HG03025 (cell line): Measurements from ENCODE around the gene NDUFS6.
"Not testable (repeated sequence)": the region's sequence is repeated elsewhere in the genome, so short reads cannot be mapped to it uniquely, and the experiment has no call there.

Source experiments
- ATAC-seq: cut with Tn5 transposase; IDR thresholded peaks from one replicate; pipeline ENCODE4 v1.9.1; 2021; ENCODE audit warnings: mild to moderate bottlenecking, moderate library complexity; ENCODE audit not compliant: unreplicated experiment, low FRiP score

NDUFS6 gene

GRCh38 chr5:1795931-1796330 is 5.3 kb upstream of the NDUFS6 start:
- no peak for ATAC-seq

DNA sequence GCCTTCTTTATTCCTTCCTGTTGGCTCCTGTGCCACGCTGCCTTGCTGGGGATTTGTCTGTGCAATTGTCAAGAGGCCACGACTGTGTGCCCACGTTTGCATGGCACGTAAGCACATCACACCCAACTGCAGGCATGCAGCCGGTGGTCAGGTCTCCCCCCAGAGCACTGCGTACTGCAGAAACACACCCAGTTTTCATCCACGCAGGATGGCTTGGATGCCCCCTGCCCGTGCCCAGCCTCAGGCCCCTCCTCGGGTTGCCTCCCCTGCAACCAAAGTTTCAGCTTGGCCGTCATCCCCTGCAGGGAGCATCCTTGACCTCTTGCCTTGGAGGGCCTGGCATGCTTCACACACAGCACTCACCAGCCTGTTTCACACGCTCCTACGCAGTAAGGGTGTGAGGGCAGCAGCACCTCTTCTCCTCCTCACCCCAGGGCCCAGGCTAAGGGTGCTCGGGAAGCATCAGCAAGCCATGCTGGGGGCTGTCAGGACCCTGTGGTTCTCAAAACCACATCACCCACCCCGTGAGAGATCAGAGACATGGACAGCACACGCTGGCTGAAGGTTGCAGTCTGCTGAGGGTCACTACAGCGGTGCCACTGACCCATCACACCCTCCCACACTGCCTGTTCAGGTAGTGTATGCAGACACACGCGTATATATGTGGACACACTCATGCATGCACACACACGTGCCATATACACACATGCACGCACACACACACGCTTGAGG is 4.7 kb upstream of the NDUFS6 start:
- no peak for ATAC-seq

- no peak for ATAC-seq
Measured at GRCh38 chr5:1797103-1797800, 4.0 kb upstream of the NDUFS6 start.

DNA sequence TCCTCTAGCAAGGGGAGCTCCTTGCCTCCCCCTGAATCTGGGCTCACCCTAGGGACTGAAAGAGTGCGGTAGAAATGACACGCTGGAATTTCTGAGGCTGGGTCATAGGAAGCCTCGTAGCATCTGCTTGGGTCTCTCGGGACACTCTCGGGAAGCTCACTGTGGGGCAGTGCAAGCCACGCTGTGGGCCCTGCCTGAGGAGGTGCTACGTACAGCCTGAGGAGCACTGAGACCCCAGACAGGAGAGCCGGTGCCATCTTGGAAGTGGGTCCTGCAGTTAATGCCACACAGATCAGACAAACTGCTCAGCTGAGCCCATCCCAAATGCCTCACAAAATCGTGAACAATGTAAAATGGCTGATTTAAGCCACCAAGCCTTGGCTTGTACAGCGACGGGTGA is 3.4 kb upstream of the NDUFS6 start:
- no peak for ATAC-seq

GRCh38 chr5:1798589-1798988 is 2.6 kb upstream of the NDUFS6 start:
- ATAC-seq, result not testable (repeated sequence)

DNA sequence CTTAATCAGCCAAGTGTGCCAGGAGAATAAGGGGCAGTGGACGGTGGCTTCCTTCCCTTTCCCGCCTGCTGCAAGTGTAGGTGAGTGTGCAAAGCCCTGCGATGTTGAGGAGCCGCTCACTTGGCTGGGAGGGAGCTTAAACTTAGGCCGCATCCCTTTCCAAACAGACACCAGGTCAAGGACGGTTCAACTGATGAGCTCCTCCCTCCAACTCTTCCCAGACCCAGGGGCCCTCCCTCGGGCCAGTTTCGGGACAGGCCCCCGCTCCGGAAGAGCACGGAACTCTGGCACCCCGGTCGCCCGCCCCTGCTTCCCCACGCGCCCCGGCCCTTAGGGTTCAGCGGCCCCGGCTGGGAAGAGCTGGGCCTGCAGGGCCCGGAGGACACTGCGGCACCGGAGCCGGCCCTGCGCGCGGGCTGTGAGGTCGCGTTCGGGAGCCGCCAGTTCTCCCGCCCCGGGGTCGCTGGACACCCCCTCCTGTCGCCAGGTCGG is 2.1 kb upstream of the NDUFS6 start:
- ATAC-seq, result peak; percentile 18

DNA sequence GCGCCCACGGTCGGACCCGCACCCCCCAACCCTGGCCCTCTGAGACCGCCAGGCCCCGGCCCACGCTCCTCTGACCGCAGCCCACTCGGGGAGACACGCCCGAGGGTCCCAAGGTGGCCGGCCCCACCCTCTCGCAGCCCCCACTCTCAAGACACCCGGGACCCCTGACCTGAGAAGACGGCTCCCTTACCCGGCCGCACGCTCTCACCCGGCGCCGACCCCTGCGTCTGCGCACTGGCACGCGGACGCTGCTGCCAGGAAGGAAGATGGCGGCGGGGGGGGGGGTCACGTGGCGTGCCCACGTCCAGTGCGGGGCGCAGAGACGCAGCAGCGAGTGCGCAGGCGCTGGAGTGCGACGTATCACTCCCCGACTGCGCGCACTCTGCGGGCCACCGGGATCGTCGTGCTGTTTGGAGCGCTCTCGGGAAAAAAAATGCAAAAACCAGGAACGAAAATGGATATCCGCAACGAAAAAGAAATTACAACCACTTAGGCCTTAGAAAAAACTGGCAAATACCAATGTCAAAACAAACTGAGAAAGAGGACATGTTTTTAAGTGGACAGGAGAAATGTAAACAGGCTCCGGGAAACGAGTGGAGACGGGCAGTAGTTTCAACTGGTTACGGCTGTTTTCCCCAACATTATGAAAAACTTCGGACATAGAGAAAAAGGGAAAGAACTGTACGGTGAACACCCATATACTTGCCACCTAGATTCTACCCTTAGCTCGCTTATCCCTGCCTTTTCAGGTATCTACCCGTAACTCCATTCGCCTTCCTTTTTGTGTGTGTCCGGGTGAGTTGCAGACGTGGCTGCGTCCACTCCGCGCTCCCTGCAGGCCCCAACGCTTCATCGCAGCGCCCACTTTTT is 1.4 kb upstream of the NDUFS6 start, which contains the start of gene MRPL36:
Gene MRPL36 (minus strand): TSS at position 236 of the 870 bp plus-strand sequence. CDS start 902 bp downstream, outside the sequence.
- ATAC-seq, result peak; percentile 39

DNA sequence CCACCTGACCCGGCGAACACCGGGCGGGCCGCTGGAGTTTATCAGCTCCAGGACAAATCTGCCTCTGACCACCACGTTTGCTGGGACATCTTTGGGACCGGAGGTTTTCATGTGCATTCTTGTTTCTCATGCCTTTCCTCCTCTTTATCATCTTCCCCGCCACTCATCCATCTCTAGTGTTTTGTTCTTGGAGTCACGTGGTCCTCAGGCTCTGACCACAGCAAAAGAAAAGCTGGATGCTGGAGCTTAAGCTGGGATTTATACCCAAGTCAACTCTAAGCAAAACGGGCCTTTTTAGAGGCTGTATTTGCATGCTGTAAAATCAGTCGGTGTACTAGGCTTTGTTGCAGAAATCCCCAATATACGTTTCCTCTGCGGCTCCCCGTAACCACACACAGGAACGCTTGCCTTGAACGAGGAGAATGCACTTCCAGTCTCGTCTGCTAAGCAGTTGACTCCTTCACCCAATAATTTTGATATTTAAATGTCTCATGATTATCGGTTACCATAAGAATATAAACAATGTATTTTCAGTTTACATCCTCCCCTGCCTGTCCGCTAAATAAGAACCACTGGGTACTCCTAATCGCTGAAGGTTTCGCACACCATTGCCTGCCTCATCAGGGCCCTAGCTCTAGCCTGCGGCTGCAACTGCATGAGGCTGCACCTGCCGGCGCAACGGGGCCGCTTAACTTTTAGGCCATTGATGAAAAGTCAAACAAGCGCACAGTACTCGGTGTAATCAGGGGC is 560 bp upstream of the NDUFS6 start:
- ATAC-seq, result peak; percentile 40

DNA sequence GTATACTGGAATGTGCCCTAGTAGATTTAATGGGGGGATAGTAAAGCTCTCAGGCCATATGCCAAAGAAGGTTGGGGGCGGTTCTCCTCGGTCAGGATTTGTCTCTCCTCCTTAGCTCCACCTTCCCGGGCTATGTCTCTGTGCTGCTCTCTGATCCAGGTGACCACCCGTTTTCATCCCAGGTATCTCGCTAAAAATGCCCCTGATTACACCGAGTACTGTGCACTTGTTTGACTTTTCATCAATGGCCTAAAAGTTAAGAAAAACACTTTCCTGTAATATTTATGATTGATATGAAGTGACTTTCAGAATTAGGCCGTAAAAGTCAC is 724 bp downstream of the NDUFS6 start:
- no peak for ATAC-seq

GRCh38 chr5:1803192-1803591 is 2.0 kb downstream of the NDUFS6 start:
- ATAC-seq, result no peak

- ATAC-seq, result no peak
Measured at GRCh38 chr5:1804001-1804690, 2.9 kb downstream of the NDUFS6 start.

DNA sequence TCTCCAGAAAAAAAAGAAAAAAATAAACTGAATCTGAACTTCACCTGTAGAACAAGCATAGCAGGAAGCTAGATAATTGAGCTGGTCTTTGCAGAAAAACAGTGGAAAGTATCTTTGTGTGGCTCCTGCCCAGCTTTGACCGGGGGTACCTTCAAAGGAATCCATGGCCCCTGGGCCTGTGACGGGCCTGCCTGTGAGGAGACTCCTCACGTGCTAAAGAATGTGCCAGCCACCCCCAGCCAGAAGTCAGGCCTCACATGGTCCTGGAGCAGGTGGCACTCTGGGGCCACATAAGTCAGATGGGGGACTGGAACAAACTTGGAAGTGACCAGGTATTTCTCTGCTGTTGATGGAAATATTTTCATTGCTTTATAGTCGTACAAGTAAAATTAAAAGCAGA is 4.1 kb downstream of the NDUFS6 start:
- ATAC-seq, result no peak

- no peak for ATAC-seq
Measured at GRCh38 chr5:1805736-1806135, 4.5 kb downstream of the NDUFS6 start.

DNA sequence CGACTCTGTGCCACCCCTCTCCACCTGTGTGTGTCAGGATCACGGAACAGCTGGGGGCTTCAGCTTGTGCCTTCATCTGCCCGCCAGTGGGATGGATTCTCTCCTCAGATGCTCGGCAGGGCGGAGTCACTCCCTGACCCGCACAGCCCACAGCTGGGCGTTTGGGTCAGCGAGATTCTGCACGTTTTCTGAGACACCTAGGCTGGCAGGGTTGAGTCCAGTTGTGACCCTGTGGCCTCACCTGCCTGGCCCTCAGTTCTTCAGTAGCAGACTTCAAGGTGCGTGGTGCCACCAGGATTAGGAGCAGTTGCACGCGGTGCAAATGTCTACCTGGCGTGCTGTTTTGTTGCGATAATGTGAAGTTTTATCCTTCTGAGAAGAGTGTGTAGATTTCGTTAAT is 5.0 kb downstream of the NDUFS6 start:
- no peak for ATAC-seq

DNA sequence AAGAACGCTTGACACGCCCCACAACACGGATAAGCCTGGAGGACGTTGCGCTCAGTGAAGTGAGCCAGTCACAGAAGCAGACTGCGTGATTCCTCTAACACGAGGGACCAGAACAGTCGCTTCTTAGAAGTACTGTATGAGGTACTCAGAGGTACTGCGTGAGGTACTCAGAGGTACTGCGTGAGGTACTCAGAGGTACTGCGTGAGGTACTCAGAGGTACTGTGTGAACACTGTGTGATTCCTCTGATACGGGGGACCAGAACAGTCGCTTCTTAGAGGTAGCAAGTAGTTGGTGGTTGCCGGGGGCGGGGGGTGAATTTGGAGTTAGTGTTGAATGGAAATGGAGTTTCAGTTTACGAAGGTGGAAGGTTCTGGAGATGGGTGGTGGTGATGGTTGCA is 5.8 kb downstream of the NDUFS6 start:
- ATAC-seq, result no peak

DNA sequence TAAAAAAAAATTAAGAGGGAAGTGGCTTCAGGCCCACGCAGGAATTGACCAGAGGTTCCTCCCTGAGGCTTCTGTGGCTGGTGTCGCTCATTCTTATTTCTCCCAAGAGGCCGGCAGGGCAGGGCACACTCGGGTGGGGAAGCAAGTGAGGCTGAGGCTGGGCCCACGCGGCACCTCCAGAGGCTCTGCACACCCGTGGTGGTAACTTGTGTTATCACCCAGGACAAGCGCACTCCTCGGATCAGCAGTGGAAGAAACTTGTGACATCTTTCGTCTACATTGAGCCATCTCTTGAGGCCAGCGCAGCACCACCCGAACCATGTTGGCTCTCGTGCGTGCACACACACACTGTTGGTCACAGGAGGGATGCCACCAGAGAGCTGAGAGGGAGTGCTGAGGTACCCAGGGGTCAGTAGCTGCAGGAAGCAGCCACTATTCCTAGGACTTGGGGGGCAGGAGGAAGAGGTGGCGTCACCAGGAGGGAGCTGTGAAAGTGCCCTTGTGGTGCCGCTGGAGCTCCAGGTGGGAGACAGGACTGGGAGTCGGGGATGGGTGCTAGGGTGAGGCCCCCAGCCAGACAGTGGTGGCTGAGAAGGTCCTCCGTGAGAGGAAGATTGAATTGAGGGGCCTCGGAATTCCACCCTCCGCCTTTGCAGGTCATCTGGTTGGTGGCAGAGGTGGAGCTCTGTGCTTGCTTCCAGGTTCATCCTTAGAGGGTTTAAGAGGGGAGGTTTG is 6.4 kb downstream of the NDUFS6 start:
- no peak for ATAC-seq

DNA sequence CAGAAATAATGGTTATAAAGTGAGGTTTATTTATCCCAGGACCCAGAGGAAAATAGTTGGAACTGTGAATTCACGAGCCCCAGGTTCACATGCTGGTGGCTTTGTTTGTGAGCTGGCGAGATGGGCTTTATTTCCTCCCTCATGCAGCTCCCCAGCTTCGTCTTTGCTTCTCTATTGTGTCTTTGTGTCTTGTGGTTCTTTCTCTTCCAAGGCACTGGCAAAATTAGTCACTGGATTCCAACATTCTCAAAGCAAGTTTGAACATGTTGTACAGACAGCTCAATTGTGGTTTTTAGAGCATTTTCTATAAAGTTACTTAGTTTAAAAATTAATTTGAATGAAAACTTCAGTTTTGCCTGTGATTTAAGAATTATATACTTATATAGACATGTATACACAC is 7.2 kb downstream of the NDUFS6 start:
- no peak for ATAC-seq

DNA sequence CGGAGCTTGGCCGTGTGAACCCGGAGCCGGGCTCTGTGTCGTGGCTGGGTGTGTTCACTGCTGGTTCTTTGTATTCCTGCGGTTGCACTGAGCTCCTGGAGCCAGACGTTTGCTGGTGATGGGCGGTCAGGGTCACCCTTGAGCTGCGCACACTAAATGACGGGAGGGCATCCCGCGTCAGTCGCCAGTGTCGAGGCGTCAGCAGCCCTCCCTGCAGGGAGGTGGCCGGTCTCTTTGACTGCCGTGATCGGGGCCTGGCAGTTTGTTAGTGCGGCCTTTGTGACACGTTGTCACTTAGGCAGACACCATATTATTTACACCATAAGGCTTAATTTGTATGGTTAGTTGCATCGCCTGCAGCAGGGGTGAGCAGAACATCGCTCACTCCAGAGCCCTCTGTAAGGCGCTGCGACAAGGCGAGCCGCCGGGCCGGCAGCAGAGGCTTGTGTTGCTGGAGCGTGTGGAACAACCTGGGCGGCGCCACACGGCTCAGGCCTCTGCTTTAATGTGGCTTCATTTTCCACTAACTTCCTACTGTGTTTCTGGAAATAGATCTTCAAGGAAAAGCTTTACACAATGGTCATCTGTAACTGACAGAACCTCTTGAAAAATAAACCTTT is 8.3 kb downstream of the NDUFS6 start:
- ATAC-seq, result no peak
